Keratinocyte (primary cell): ENCODE data around the gene LDLRAD4. TPM values are rescaled to one million over a fixed set of nuclear protein-coding genes. Genes with fewer than 3 reads are reported as not detected.

Experiments used
- DNase-seq: peaks from one replicate; pipeline ENCODE4 v3.0.0-alpha.2; 2011; ENCODE audit warnings: low read depth, missing footprints, low spot score
- FAIRE-seq: peaks from 2 replicates; lab custom pipeline; 2011; peaks lifted over from hg19 to GRCh38; lab: Jason Lieb, UNC
- H2AFZ ChIP-seq: 2 replicates; pipeline ENCODE4 v1.6.0; 2012; ENCODE audit warnings: low read length, control low read depth, inconsistent platforms; ENCODE audit not compliant: control insufficient read depth
- H3K27ac ChIP-seq: 2 replicates; pipeline ENCODE4 v1.5.1; 2011; ENCODE audit warnings: low read length; ENCODE audit not compliant: control insufficient read depth, insufficient read depth
- H3K27me3 ChIP-seq: 3 replicates; pipeline ENCODE4 v1.6.0; 2011; ENCODE audit warnings: low read length; ENCODE audit not compliant: control insufficient read depth, insufficient read depth; ENCODE audit errors: extremely low read depth
- H3K36me3 ChIP-seq, 2 experiments: 2 replicates in 1 of 2; 3 replicates in 1 of 2; pipeline ENCODE4 v1.5.1; 2011; ENCODE audit warnings: low read length in 2 of 2, mild to moderate bottlenecking in 1 of 2; ENCODE audit not compliant: control insufficient read depth in 2 of 2, insufficient read depth in 2 of 2; ENCODE audit errors: extremely low read depth in 1 of 2
- H3K4me1 ChIP-seq: 3 replicates; pipeline ENCODE4 v1.5.1; 2011; ENCODE audit warnings: low read length; ENCODE audit not compliant: control insufficient read depth, insufficient read depth; ENCODE audit errors: extremely low read depth
- H3K4me2 ChIP-seq: 3 replicates; pipeline ENCODE4 v1.6.0; 2011; ENCODE audit warnings: low read depth, low read length; ENCODE audit not compliant: control insufficient read depth, insufficient read depth; ENCODE audit errors: extremely low read depth
- H3K4me3 ChIP-seq, 3 experiments: fragments of 200-600 bp in 1 of 3; sonication (generic) in 1 of 3; 2 replicates in 2 of 3; 3 replicates in 1 of 3; pipeline ENCODE4 v1.5.1; 2011 to 2016; ENCODE audit warnings: low read length in 3 of 3, mild to moderate bottlenecking in 3 of 3, control low read depth in 2 of 3, inconsistent platforms in 1 of 3, low read depth in 1 of 3, mixed read lengths in 1 of 3, mixed run types in 1 of 3, moderate library complexity in 1 of 3; ENCODE audit not compliant: control insufficient read depth in 2 of 3, insufficient read depth in 2 of 3; ENCODE audit errors: extremely low read depth in 1 of 3
- H3K79me2 ChIP-seq: 2 replicates; pipeline ENCODE4 v1.6.0; 2012; ENCODE audit warnings: low read length; ENCODE audit not compliant: control insufficient read depth, insufficient read depth
- H3K9ac ChIP-seq: 3 replicates; pipeline ENCODE4 v1.6.0; 2011; ENCODE audit warnings: low read length; ENCODE audit not compliant: control insufficient read depth, insufficient read depth; ENCODE audit errors: extremely low read depth
- H3K9me1 ChIP-seq: 3 replicates; pipeline ENCODE4 v1.6.0; 2011; ENCODE audit warnings: low read length; ENCODE audit not compliant: control insufficient read depth, insufficient read depth; ENCODE audit errors: extremely low read depth
- H3K9me3 ChIP-seq: 2 replicates; pipeline ENCODE4 v1.5.1; 2012; ENCODE audit warnings: low read depth, low read length; ENCODE audit not compliant: control insufficient read depth
- H4K20me1 ChIP-seq: 3 replicates; pipeline ENCODE4 v1.6.0; 2011; ENCODE audit warnings: low read length; ENCODE audit not compliant: control insufficient read depth, insufficient read depth; ENCODE audit errors: extremely low read depth
- EZH2 ChIP-seq: IDR thresholded peaks from one replicate; pipeline ENCODE4 v1.6.1; 2012; ENCODE audit warnings: inconsistent platforms, mild to moderate bottlenecking, low read length, moderate library complexity
- dilution Hi-C: fragments of 300-500 bp; cut with MboI; formaldehyde crosslinking; loops from one replicate; pipeline ENCODE4 v1.7.0; 2020; ENCODE audit warnings: low sequenced_read_pairs; ENCODE audit not compliant: extremely low pct_ligation_motif_present
- polyA plus RNA-seq, 5 experiments: library from polyadenylated mRNA; depleted of rRNA in 3 of 5; stranded (reverse) in 3 of 5; stranded (forward) in 1 of 5; unstranded in 1 of 5; fragments of >200 nt; gene quantifications; 1 replicate in 1 of 5; 2 replicates in 3 of 5; 3 replicates in 1 of 5; pipeline versions ENCODE4 v1.2.1 to v1.2.3, GENCODE V29; 2011 to 2012; ENCODE audit warnings: missing spikeins in 2 of 5, low read depth in 1 of 5, low replicate concordance in 1 of 5
- TF ChIP-seq, protein P1 (sequence below), 3 experiments: IDR thresholded peaks in 1 of 3; conservative IDR thresholded peaks in 1 of 3; optimal IDR thresholded peaks in 1 of 3; 2 replicates in 2 of 3; 3 replicates in 1 of 3; pipeline versions ENCODE3 to v1.5.1; 2011; ENCODE audit warnings: low read length in 3 of 3, mild to moderate bottlenecking in 3 of 3, moderate library complexity in 2 of 3, control low read depth in 1 of 3, inconsistent platforms in 1 of 3; ENCODE audit not compliant: insufficient read depth in 2 of 3; ENCODE audit errors: extremely low read depth in 1 of 3

The LDLRAD4 gene
- polyA plus RNA-seq, 1 donor (not counting 4 experiments of a cell fraction or from before 2014, with no cell fraction given), result not detected

DNA sequence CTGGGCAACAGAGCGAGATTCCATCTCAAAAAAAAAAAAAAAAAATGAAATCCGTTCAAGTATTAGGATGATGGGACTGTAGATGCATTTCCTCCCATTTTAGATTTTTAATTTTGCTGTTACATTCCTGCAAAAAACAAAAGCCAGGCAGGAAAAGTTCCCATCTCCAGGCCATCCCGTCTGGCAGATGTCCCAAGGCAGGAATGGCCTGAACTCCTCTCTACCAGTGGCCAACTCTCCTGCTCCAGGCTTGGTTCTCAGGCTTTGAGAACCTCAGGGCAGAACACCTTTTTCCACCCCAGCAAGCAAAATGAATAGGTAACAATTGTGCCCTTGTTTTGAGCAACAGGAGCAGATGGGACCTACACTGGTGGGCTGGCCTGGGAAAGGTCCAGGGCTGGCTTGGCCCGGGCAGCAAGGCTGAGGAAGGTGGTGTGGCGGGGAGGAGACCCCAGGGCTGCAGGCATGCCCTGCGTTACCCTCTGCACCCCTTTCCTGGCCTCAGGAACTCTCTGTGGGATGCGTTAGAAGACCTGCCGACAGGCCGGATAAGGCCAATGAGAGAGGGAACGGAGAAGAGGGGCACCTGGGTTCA is 421.8 kb downstream of the LDLRAD4 start:
- Histone ChIP-seq H4K20me1 (no peaks in the 10 kb centered on the region), H3K27ac (no peak overlapping the region), H3K27me3 (peaks cover 22% of the 10 kb centered on the region), H3K4me2 (no peak overlapping the region), H3K9ac (no peak overlapping the region), H3K9me1 (no peaks in the 10 kb centered on the region), H3K79me2 (no peaks in the 10 kb centered on the region), H3K4me1 (peaks cover 2% of the 10 kb centered on the region), H3K9me3 (no peaks in the 10 kb centered on the region), H3K4me3 (no peak overlapping the region), H3K36me3 (no peaks in the 10 kb centered on the region), H2AFZ (no peak overlapping the region)
- FAIRE-seq (no peak), DNase-seq (no peak)
- dilution Hi-C loops, result loop anchor here (25.0 kb wide), 1 partner anchor 428 kb away; the partner anchor contains the start of gene LDLRAD4
- TF ChIP-seq EZH2, result no peak
- TF ChIP-seq, protein P1, sequence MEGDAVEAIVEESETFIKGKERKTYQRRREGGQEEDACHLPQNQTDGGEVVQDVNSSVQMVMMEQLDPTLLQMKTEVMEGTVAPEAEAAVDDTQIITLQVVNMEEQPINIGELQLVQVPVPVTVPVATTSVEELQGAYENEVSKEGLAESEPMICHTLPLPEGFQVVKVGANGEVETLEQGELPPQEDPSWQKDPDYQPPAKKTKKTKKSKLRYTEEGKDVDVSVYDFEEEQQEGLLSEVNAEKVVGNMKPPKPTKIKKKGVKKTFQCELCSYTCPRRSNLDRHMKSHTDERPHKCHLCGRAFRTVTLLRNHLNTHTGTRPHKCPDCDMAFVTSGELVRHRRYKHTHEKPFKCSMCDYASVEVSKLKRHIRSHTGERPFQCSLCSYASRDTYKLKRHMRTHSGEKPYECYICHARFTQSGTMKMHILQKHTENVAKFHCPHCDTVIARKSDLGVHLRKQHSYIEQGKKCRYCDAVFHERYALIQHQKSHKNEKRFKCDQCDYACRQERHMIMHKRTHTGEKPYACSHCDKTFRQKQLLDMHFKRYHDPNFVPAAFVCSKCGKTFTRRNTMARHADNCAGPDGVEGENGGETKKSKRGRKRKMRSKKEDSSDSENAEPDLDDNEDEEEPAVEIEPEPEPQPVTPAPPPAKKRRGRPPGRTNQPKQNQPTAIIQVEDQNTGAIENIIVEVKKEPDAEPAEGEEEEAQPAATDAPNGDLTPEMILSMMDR (optimal IDR thresholded peaks at IDR 0.05 in 1 of 3, IDR thresholded peaks at IDR 0.05 in 1 of 3, conservative IDR thresholded peaks at IDR 0.05 in 1 of 3; ENCODE audit: extremely low read depth in 1 of 3, insufficient read depth in 2 of 3, low read length in 3 of 3), result no peak

DNA sequence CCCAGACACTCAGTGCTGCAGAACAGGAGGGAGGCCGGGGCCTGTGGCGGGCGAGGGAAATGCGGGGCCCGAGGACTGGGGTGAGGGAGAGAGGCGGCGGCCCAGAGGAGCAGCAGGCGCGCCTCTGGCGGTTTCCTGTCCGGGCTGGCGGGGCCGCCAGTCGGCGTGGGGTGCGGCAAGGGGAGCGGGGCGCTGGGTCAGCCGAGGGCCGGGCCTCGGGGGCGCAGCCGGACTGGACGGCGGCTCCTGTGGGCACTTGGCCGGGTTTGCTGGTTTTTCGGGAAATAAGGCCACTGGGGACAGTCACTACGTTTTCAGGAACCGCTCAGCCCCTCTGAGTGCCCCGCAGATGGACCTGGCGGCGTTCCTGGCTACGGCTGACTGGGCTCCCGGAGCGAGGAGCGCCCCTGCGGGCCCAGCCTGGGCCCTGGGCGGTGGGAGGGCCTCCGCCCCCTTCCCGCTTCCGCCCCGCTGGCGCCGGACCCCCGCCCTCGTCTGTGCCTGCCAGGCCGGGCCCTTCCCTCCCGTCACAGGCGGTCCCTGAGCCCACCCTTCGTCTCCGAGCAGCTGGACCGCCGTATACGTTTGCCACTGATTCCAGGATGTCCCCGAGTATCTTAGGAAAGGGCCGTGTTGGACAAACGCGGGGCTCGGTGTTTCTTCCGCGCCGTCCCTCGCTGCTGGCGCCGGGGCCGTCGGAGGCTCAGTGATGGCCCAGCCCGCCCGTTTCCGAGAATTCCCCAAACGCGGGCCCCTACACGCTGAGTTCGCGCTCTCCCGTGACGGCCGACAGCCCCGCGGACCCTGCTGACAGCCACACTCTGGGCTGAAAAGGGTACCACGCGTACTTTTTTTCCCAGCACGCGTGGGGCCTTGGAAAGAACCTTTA is 423.2 kb downstream of the LDLRAD4 start:
- H3K9ac ChIP-seq, result no peak overlapping the region
- peak overlapping the region; percentile 27 for H3K4me2 ChIP-seq
- DNase-seq, result no peak
- no peaks in the 10 kb centered on the region for H3K36me3 ChIP-seq
- H3K79me2 ChIP-seq, result no peaks in the 10 kb centered on the region
- peak overlapping the region in 1 of 3 experiments; percentile 38 for H3K4me3 ChIP-seq
- no peak for FAIRE-seq
- TF ChIP-seq EZH2, result peak; percentile 67
- TF ChIP-seq, protein P1 (optimal IDR thresholded peaks at IDR 0.05 in 1 of 3, IDR thresholded peaks at IDR 0.05 in 1 of 3, conservative IDR thresholded peaks at IDR 0.05 in 1 of 3; ENCODE audit: extremely low read depth in 1 of 3, insufficient read depth in 2 of 3, low read length in 3 of 3), result no peak
- H3K9me3 ChIP-seq, result no peaks in the 10 kb centered on the region
- H3K27me3 ChIP-seq, result peaks cover 20% of the 10 kb centered on the region
- H4K20me1 ChIP-seq, result no peaks in the 10 kb centered on the region
- no peaks in the 10 kb centered on the region for H3K9me1 ChIP-seq
- no peak overlapping the region for H3K27ac ChIP-seq
- dilution Hi-C loops, result loop anchor here (25.0 kb wide), 1 partner anchor 429 kb away; the partner anchor contains the start of gene LDLRAD4
- peak overlapping the region; percentile 43 for H2AFZ ChIP-seq
- H3K4me1 ChIP-seq, result peaks cover 2% of the 10 kb centered on the region
